ENCODE measurements around the gene GSTA2.
"Not testable (repeated sequence)": the region's sequence is repeated elsewhere in the genome, so short reads cannot be mapped to it uniquely, and the experiment has no call there.

Gene GSTA2

DNA sequence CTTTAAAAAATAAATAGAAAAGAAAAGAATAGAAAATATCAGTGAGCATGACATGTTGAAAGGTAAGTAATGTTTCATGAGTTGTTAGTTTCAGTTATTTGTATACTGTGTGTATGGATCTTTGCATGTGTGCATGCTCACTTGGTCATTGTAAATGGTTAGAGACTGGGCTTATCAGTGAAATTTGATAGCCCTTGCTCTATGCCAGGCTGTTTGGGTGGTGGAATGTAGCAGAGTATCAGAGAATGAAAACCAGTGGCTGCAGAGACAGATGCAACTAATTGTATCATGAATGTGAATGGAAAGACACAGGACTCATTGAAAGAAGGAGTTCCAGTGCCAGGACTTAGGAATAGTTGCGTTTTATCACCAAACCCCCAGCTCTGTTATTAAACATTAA, 4.2 kb downstream of the GSTA2 start:
- no peak for DNase-seq

GRCh38 chr6:52757651-52758338, 5.5 kb downstream of the GSTA2 start:
- not testable (repeated sequence) for DNase-seq

DNA sequence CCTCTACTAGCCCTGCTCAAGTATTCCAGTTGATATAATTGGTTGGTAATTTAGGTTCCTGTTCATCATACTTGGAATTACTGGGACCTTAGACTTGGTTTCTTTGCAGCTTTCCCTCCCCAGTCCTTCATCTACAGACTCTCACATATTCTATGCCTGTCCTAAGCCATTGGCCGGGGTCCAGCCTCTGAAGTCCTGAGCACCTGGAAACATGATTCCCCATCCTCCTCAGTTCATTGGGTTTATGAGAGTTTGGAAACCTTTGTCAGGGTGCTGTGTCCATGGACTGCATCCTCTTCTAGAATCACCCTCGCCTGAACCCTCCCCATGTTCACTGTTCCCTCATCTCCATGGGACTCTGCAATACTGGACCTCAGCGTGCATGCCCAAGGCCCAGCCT, 8.8 kb downstream of the GSTA2 start:
- no peak for DNase-seq

- not testable (repeated sequence) for DNase-seq
Measured at GRCh38 chr6:52753137-52753536, 10.1 kb downstream of the GSTA2 start.

GRCh38 chr6:52752310-52752709, 11.0 kb downstream of the GSTA2 start:
- DNase-seq, result no peak

DNA sequence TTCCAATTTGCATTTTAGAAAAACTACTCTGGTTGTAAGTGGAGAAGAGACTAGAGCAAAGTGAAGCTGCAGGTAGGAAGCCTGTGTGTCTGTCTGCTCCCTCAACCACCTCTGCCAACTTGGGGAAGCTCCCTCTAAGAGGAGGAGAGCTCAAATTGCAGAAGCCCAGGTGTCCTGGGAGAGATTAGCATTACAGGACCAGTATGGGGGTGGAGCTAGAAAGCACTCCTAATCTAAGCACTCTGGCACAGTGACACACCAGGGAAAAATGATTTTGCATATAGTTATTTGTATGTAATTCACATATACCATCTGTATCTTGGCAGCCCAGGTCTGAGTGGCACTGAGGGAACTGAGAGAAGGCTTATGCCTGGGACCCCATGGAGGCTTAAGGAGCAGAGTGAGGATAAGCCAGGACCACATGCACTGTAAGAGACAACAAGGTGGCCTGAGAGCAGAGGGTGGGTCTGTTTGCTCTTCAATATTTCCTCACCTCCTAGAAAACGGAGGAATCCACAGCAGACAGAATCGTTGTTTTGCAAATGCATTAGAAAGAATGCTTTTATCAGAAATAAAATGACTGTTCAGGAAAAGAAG, 13.6 kb downstream of the GSTA2 start:
- DNase-seq, result no peak

DNA sequence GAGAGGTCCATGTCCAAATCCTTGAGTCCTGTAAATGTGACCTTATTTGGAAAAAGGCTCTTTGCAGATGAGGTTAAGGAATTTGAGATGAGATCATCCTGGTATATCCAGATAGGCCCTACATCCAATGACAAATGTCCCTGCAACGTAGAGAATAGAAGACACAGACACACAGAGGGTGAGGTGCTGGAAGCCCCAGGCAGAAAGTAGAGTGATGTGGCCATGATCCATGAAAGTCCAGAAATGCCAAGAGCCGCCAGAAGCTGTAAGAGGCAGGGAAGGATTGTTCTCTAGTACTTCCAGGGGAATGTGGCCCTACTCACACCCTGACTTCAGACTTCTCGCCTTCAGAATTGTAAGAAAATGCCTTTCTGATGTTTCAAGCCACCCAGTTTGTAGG, 16.0 kb downstream of the GSTA2 start:
- DNase-seq, result not testable (repeated sequence)

- no peak for DNase-seq
Measured at GRCh38 chr6:52746213-52746612, 17.1 kb downstream of the GSTA2 start.

DNA sequence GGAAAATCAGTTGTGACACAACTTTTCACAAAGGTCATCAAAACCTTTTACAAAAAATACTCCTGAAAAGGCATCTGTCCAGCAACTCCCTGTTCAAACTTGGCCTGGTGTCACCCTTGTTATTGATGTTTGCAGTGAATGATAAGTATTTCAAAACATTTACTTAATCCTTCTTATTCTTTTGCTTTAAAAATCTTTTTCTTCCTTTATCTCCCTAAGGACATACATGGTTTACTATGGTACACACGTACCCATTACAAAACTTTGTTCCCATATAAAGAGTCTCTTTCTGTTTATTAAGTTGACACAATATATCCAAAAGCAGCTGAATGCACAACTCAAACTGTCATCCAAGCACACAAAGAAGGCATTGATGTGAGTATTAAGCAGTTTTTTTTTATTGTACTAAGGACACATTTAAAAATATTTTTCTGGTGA, 17.5 kb downstream of the GSTA2 start:
- DNase-seq, result no peak

DNA sequence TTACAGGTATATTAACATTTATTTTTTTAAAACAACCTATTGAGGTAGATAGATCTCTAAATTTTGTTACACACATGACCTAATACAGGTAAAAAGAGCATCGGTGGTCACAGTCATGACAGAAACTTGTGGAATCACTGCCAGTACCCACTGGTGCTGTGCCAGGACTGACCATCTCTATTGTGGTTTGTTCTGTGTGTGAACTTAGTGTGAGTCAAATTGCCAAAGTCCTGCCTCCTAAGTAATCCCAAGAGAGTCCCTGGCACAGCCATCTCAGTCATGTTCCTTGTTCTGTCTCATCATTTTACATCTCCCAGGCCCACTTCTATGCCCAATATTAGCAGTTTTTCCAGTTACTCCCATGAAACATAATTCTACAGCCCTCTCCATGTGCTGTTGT, 21.4 kb downstream of the GSTA2 start:
- DNase-seq, result no peak

- no peak for DNase-seq
Measured at GRCh38 chr6:52739627-52740026, 23.6 kb downstream of the GSTA2 start.

DNA sequence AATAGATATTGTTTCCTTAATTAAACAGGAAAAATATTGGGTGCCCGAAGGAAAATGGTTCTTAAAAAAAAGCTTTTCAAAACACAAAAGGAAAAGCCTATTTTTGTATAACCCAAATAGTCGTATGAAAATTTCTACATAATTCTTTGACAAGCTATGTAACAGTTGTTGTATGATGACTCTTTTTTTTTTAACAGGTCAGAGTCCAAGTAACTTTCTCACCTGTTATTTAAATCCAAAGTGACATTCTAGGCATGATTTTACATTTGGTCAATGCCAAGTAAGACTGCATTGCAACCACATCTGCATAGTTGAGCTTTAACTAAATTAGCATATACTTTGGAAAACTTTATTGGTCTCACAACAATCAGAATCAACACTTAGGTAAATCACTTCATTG, 24.1 kb downstream of the GSTA2 start:
- DNase-seq, result no peak

DNA sequence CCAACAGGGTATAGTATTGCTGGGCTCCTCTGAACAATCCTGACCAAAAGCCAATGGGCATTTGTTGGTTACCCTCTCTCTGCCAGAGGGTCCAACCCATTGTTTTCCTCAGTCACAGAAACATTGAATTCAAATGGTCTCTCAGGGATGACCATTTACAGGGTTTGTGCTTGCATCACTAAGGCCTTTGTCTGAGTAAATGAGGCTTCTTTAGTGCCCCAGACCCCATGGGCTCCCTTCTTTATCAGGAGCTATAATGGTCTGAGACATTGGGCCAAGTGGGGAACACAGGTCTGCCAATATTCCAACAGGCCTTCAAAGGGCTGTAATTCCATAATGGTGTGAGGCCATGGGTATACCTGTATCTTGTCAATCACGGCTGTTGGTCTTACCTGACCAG, 27.1 kb downstream of the GSTA2 start:
- DNase-seq, result no peak

- DNase-seq, result no peak
Measured at GRCh38 chr6:52735071-52735470, 28.2 kb downstream of the GSTA2 start.

DNA sequence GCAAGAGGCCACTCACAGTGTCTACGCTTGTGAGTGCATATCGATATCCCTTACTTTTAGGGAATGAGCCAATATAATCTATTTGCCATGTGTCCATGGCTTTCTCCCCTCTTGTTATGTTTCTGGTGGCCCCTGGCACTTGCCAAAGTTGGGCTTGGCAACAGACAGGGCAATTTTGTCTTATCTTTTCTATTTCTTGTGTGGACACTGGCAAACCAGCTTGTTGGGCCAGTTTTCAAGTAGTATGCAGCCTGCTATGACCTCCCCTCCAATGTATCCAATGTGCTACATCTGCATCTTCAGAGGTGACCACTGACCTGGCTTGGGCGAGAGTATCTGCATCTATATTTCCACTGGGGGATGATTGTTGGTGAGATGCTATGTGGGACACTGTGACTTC, 29.2 kb downstream of the GSTA2 start:
- no peak for DNase-seq

- no peak for DNase-seq
Measured at GRCh38 chr6:52733172-52733571, 30.1 kb downstream of the GSTA2 start.

- no peak for DNase-seq
Measured at GRCh38 chr6:52731719-52732118, 31.6 kb downstream of the GSTA2 start.

- DNase-seq, result no peak
Measured at GRCh38 chr6:52729576-52729975, 33.7 kb downstream of the GSTA2 start.

DNA sequence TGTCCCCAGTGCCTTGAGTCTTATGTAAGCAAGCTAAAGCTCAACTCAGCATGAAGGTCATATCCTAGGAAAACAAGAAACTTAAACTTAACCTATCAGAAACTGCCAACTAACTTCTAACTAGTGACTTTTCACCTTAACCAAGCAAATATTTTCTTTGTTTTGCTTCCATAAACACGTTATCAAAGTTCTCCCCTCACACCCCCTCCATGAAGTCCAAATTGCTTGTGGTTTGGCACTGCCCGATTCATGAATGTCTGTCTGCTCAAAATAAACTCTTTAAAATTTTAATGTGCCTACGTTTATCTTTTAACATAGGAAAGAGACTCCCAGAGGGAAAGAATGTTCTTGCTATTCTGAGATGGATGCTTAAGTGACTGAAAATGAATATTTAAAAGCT, 34.9 kb downstream of the GSTA2 start:
- DNase-seq, result no peak

DNA sequence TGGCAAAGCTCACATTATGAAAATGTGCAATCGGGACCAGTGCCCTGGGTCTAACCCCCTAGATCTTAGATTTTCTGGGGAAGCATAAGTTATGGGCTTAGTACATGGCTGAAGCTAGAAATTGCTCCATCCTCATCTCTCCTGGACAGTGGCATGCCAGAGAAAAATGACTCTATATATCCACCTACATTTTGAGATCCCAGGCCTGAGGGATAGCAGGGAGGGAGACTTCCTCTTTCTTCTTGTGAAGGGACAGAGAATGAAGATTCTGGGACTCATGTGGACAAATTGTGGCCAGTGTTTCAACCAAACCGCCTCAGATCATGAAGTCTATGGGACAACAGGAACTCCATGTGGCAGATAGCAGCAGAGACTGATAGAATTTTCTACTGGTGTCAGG, 35.4 kb downstream of the GSTA2 start:
- DNase-seq, result no peak

- no peak for DNase-seq
Measured at GRCh38 chr6:52726741-52727535, 36.3 kb downstream of the GSTA2 start.

- no peak for DNase-seq
Measured at GRCh38 chr6:52726193-52726542, 37.1 kb downstream of the GSTA2 start.

DNA sequence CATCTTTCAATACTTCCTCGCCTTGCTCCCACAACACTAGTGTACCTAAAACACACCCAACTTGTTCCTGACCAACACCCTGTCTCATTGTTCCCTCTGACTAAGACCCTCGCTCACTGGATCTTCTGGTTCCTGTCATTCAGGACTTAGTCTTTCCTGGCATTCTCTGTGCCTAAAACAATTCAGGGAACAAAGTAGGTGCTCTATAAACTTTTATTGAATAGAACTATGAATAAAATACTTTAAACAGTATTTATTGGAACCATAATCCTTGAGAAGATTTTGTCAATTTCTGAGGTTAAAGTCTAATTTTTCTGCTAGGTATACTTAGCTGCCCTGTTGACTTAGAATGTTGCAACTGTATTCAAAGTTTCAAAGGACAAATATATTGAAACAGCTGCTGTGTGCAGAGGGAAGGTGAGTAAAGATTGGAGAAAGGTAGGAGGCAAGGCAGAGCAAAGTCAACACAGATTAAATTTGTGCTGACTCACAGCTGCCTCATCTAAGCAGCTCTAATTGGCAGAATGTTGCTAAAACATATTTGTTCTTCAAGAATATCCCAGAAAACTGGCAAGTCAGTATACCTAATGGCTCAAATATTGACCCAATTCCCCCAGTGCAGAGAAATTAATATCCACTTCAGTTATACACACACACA, 37.6 kb downstream of the GSTA2 start:
- no peak for DNase-seq

DNA sequence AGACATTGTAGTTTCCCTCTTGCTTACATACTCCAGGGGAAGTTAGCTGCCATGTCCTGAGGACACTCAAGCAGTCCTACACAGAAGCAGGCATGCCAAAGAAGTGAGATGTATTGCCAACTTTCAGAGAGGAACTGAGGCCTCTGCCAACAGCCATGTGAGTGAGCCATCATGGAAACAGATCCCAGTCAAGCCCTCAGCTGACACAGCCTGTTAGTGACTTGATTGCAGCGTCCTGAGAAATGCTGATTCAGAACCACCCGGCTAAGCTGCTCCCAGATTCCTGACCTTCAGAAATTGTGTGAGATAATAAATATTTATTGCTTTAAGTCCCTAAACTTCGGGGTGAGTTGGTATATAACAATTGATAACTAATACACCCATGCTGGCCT, 38.1 kb downstream of the GSTA2 start:
- DNase-seq, result no peak
